ENCODE data around the gene GTPBP8. TPM values are rescaled to one million over a fixed set of nuclear protein-coding genes. Genes with fewer than 3 reads are reported as not detected.

Gene GTPBP8
- total RNA-seq, 1 donor from 2014 or later, result 28.1 TPM

GRCh38 chr3:112979244-112979832 is 11.4 kb upstream of the GTPBP8 start:
- no peaks in the 10 kb centered on the region for H3K9me3 Mint-ChIP-seq
- TF ChIP-seq CTCF (conservative IDR thresholded peaks at IDR 0.05), result peak; percentile 87
- H3K4me1 Mint-ChIP-seq, result no peaks in the 10 kb centered on the region
- H3K4me3 Mint-ChIP-seq, result no peak overlapping the region
- H3K27me3 Mint-ChIP-seq (ENCODE audit: low read depth), result peaks cover 2% of the 10 kb centered on the region
- no peaks in the 10 kb centered on the region for H3K36me3 Mint-ChIP-seq (ENCODE audit: low read depth)
- DNase-seq (ENCODE audit: low read depth, low spot score), result no peak
- H3K27ac Mint-ChIP-seq (ENCODE audit: unreplicated experiment), result no peak overlapping the region

- Mint-ChIP-seq H3K36me3 (ENCODE audit: low read depth) (no peaks in the 10 kb centered on the region), H3K27me3 (ENCODE audit: low read depth) (peaks cover 1% of the 10 kb centered on the region), H3K4me1 (no peaks in the 10 kb centered on the region), H3K9me3 (no peaks in the 10 kb centered on the region), H3K27ac (ENCODE audit: unreplicated experiment) (no peak overlapping the region), H3K4me3 (no peak overlapping the region)
- TF ChIP-seq CTCF (conservative IDR thresholded peaks at IDR 0.05), result no peak
- no peak for DNase-seq (ENCODE audit: low read depth, low spot score)
These were observed 10.7 kb upstream of the GTPBP8 start for GRCh38 chr3:112980080-112980479.

GRCh38 chr3:112982710-112983109 is 8.1 kb upstream of the GTPBP8 start:
- no peak for DNase-seq (ENCODE audit: low read depth, low spot score)
- H3K4me3 Mint-ChIP-seq, result no peak overlapping the region
- no peaks in the 10 kb centered on the region for H3K4me1 Mint-ChIP-seq

GRCh38 chr3:112984485-112984884 is 6.3 kb upstream of the GTPBP8 start:
- Mint-ChIP-seq H3K27ac (ENCODE audit: unreplicated experiment) (no peak overlapping the region), H3K4me1 (no peaks in the 10 kb centered on the region), H3K4me3 (no peak overlapping the region), H3K9me3 (no peaks in the 10 kb centered on the region), H3K36me3 (ENCODE audit: low read depth) (no peaks in the 10 kb centered on the region), H3K27me3 (ENCODE audit: low read depth) (peaks cover 11% of the 10 kb centered on the region)
- no peak for DNase-seq (ENCODE audit: low read depth, low spot score)
- TF ChIP-seq CTCF (conservative IDR thresholded peaks at IDR 0.05), result no peak

More at GRCh38 chr3:112982710-112983109, 8.1 kb upstream of the GTPBP8 start:
- no peaks in the 10 kb centered on the region for H3K9me3 Mint-ChIP-seq
- H3K36me3 Mint-ChIP-seq (ENCODE audit: low read depth), result no peaks in the 10 kb centered on the region
- TF ChIP-seq CTCF (conservative IDR thresholded peaks at IDR 0.05), result no peak
- peaks cover 11% of the 10 kb centered on the region for H3K27me3 Mint-ChIP-seq (ENCODE audit: low read depth)
- no peak overlapping the region for H3K27ac Mint-ChIP-seq (ENCODE audit: unreplicated experiment)

GRCh38 chr3:112987710-112988334 is 3.0 kb upstream of the GTPBP8 start:
- H3K4me1 Mint-ChIP-seq, result peaks cover 21% of the 10 kb centered on the region
- H3K36me3 Mint-ChIP-seq (ENCODE audit: low read depth), result no peaks in the 10 kb centered on the region
- peaks cover 11% of the 10 kb centered on the region for H3K27me3 Mint-ChIP-seq (ENCODE audit: low read depth)
- peak overlapping the region; percentile 56 for H3K4me3 Mint-ChIP-seq
- no peak for TF ChIP-seq CTCF (conservative IDR thresholded peaks at IDR 0.05)
- H3K27ac Mint-ChIP-seq (ENCODE audit: unreplicated experiment), result no peak overlapping the region
- DNase-seq (ENCODE audit: low read depth, low spot score), result no peak
- H3K9me3 Mint-ChIP-seq, result no peaks in the 10 kb centered on the region
